Measurements from ENCODE around the gene LRP10.
A peak's percentile ranks its signal among the peaks of the same experiment; 100 is the strongest.

LRP10 gene

DNA sequence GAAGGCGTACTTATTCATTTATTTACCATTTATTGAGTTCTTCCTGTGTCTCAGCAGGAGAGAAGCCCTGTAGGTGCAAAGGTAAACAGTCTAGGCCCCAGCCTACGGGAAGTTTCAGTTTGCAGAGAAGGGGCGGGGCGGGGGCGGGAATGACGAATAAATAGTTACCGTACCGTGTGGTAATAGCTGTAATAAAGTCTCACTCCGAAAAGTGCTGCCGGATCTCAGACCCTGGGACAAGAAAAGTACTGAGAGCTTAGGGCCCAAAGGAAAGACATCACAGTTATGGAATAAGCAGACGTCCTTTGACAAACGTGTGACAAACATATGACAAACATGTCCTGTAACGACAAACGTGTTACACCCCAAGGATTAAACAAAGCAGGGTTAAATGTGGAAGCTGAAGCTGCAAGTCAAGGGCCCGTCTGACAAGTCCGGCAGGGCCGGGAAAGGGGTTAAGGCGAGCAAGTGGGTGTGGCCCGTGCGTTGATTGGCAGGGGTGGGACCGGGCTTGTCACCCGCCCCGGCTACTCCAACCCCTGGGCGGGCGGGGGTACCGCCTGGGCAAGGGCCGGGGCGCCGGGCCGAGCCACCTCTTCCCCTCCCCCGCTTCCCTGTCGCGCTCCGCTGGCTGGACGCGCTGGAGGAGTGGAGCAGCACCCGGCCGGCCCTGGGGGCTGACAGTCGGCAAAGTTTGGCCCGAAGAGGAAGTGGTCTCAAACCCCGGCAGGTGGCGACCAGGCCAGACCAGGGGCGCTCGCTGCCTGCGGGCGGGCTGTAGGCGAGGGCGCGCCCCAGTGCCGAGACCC, at the start of gene LRP10:
Gene LRP10, plus strand, starts transcription at position 517 of the 809 bp plus-strand sequence. CDS start 564 bp downstream, outside the sequence.
- Histone ChIP-seq H4K20me1 (ENCODE audit: low read depth, low read length) (no peaks in the 10 kb centered on the region), H2AFZ (ENCODE audit: low read depth, low read length, severe bottlenecking) (peak within 1 kb of the TSS; percentile 43), H3K27me3 (ENCODE audit: low read length) (no peaks in the 10 kb centered on the region), H3F3A (ENCODE audit: insufficient read depth) (peaks cover 12% of the 10 kb centered on the region), H3K79me2 (ENCODE audit: insufficient read depth, low read length) (peaks cover 7% of the 10 kb centered on the region; the same call in 1 of the 2 replicates), H3K9me3 (ENCODE audit: insufficient read depth, low read length) (no peaks in the 10 kb centered on the region), H3K4me2 (ENCODE audit: low read depth, low read length, poor library complexity, severe bottlenecking) (peak within 1 kb of the TSS; percentile 75), H3K36me3 (ENCODE audit: low read length) (no peaks in the 10 kb centered on the region), H3K27ac (ENCODE audit: low read depth, low read length) (peak within 1 kb of the TSS; percentile 88), H3K9me2 (replicated peaks; ENCODE audit: insufficient read depth, low read length) (no peaks in the 10 kb centered on the region), H3K9ac (ENCODE audit: low read length) (peak within 1 kb of the TSS; percentile 76), H3K4me3 (ENCODE audit: insufficient read depth, low read length, poor library complexity, severe bottlenecking) (peak within 1 kb of the TSS; percentile 76)
- no peak for TF ChIP-seq EZH2phosphoT487 (conservative IDR thresholded peaks at IDR 0.05; ENCODE audit: low read length)
- TF ChIP-seq, protein P1, sequence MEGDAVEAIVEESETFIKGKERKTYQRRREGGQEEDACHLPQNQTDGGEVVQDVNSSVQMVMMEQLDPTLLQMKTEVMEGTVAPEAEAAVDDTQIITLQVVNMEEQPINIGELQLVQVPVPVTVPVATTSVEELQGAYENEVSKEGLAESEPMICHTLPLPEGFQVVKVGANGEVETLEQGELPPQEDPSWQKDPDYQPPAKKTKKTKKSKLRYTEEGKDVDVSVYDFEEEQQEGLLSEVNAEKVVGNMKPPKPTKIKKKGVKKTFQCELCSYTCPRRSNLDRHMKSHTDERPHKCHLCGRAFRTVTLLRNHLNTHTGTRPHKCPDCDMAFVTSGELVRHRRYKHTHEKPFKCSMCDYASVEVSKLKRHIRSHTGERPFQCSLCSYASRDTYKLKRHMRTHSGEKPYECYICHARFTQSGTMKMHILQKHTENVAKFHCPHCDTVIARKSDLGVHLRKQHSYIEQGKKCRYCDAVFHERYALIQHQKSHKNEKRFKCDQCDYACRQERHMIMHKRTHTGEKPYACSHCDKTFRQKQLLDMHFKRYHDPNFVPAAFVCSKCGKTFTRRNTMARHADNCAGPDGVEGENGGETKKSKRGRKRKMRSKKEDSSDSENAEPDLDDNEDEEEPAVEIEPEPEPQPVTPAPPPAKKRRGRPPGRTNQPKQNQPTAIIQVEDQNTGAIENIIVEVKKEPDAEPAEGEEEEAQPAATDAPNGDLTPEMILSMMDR (IDR thresholded peaks at IDR 0.05; ENCODE audit: insufficient read depth, low read length, poor library complexity, severe bottlenecking), result no peak

DNA sequence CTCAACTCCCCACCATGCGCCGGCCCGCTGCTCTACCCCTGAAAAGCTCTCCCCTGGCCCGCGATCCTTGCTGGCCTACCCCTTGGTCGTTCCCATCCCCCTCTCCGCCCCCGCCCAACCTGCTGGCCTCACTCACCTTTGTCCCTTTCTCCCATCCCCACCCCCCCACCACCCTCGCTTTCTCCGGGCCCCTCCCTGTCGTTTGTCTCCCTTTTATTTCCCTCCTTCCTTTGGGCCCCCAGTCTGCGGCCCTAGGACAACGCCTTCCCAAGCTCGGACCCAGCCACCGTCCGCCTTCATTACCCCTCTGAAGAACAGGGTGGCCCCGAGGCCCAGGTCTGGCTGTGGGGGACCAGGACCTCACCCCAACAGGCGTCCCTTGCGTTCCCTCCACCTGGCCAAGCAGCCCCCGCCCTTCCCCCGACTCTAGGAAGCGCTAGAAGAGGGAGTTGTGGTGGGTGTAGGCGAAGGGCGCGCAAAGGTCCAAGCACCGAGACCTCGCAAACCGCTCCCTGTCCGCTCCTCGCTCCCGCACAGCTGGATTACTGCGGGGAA, 49.4 kb upstream of the LRP10 start:
- H3F3A ChIP-seq (ENCODE audit: insufficient read depth), result peaks cover 7% of the 10 kb centered on the region; the same call in 1 of the 2 replicates
- H3K4me3 ChIP-seq (ENCODE audit: insufficient read depth, low read length, poor library complexity, severe bottlenecking), result no peak overlapping the region
- H3K4me2 ChIP-seq (ENCODE audit: low read depth, low read length, poor library complexity, severe bottlenecking), result peak overlapping the region; percentile 60
- H2AFZ ChIP-seq (ENCODE audit: low read depth, low read length, severe bottlenecking), result peak overlapping the region; percentile 64
- H3K27me3 ChIP-seq (ENCODE audit: low read length), result no peaks in the 10 kb centered on the region
- no peak overlapping the region for H3K27ac ChIP-seq (ENCODE audit: low read depth, low read length)
- H4K20me1 ChIP-seq (ENCODE audit: low read depth, low read length), result no peaks in the 10 kb centered on the region
- no peaks in the 10 kb centered on the region for H3K9me3 ChIP-seq (ENCODE audit: insufficient read depth, low read length)
- peak overlapping the region; percentile 38; the same call in 1 of the 2 replicates for H3K9ac ChIP-seq (ENCODE audit: low read length)
- no peaks in the 10 kb centered on the region for H3K36me3 ChIP-seq (ENCODE audit: low read length)
- no peaks in the 10 kb centered on the region for H3K9me2 ChIP-seq (replicated peaks; ENCODE audit: insufficient read depth, low read length)
- no peaks in the 10 kb centered on the region for H3K79me2 ChIP-seq (ENCODE audit: insufficient read depth, low read length)
- TF ChIP-seq EZH2phosphoT487 (conservative IDR thresholded peaks at IDR 0.05; ENCODE audit: low read length), result no peak
- TF ChIP-seq, protein P1 (IDR thresholded peaks at IDR 0.05; ENCODE audit: insufficient read depth, low read length, poor library complexity, severe bottlenecking), result no peak

GRCh38 chr14:22822571-22823098, 48.9 kb upstream of the LRP10 start:
- H3F3A ChIP-seq (ENCODE audit: insufficient read depth), result peaks cover 8% of the 10 kb centered on the region; the same call in 1 of the 2 replicates
- H3K79me2 ChIP-seq (ENCODE audit: insufficient read depth, low read length), result no peaks in the 10 kb centered on the region
- peak overlapping the region; percentile 60 for H3K4me2 ChIP-seq (ENCODE audit: low read depth, low read length, poor library complexity, severe bottlenecking)
- H3K9me2 ChIP-seq (replicated peaks; ENCODE audit: insufficient read depth, low read length), result no peaks in the 10 kb centered on the region
- H3K9me3 ChIP-seq (ENCODE audit: insufficient read depth, low read length), result no peaks in the 10 kb centered on the region
- no peak overlapping the region for H3K27ac ChIP-seq (ENCODE audit: low read depth, low read length)
- no peaks in the 10 kb centered on the region for H3K27me3 ChIP-seq (ENCODE audit: low read length)
- peak overlapping the region; percentile 38 for H3K9ac ChIP-seq (ENCODE audit: low read length)
- peak overlapping the region; percentile 41 for H3K4me3 ChIP-seq (ENCODE audit: insufficient read depth, low read length, poor library complexity, severe bottlenecking)
- TF ChIP-seq, protein P1 (IDR thresholded peaks at IDR 0.05; ENCODE audit: insufficient read depth, low read length, poor library complexity, severe bottlenecking), result peak; percentile 80
- TF ChIP-seq EZH2phosphoT487 (conservative IDR thresholded peaks at IDR 0.05; ENCODE audit: low read length), result no peak
- H3K36me3 ChIP-seq (ENCODE audit: low read length), result no peaks in the 10 kb centered on the region
- H2AFZ ChIP-seq (ENCODE audit: low read depth, low read length, severe bottlenecking), result peak overlapping the region; percentile 64
- H4K20me1 ChIP-seq (ENCODE audit: low read depth, low read length), result no peaks in the 10 kb centered on the region
